Testis (tissue), 3 donors: ENCODE results near the gene MACF1. TPM values are rescaled to one million over a fixed set of nuclear protein-coding genes. Genes with fewer than 3 reads are reported as not detected.
A peak's percentile ranks its signal among the peaks of the same experiment; 100 is the strongest.
"Not testable (repeated sequence)": the region's sequence is repeated elsewhere in the genome, so short reads cannot be mapped to it uniquely, and the experiment has no call there.

ENCODE experiments used
- DNase-seq: peaks from one replicate; pipeline ENCODE4 v3.0.0-alpha.2; 2019
- H3K27ac ChIP-seq, 2 donors: fragments of 200-600 bp; sonication (generic); one replicate each; pipeline ENCODE4 v1.5.1; 2019
- H3K27me3 ChIP-seq: fragments of 200-600 bp; sonication (generic); one replicate; pipeline ENCODE4 v1.5.1; 2019
- H3K36me3 ChIP-seq: fragments of 200-600 bp; sonication (generic); one replicate; pipeline ENCODE4 v1.5.1; 2017; ENCODE audit warnings: low read depth; ENCODE audit errors: missing control alignments
- H3K4me1 ChIP-seq: fragments of 200-600 bp; sonication (generic); one replicate; pipeline ENCODE4 v1.5.1; 2019
- H3K4me3 ChIP-seq, 2 donors: fragments of 200-600 bp; sonication (generic); one replicate each; pipeline ENCODE4 v1.5.1; 2017 to 2019
- H3K9me3 ChIP-seq: fragments of 200-600 bp; sonication (generic); one replicate; pipeline ENCODE4 v1.5.1; 2017
- CTCF ChIP-seq, 3 experiments: fragments of 450-650 bp in 2 of 3; fragments of 200-600 bp in 1 of 3; sonication (generic) in 1 of 3; IDR thresholded peaks; one replicate each; pipeline ENCODE4 v1.5.1; 2016 to 2019; ENCODE audit warnings: antibody characterized with exemption in 3 of 3, mild to moderate bottlenecking in 2 of 3, moderate library complexity in 1 of 3
- POLR2A ChIP-seq: fragments of 450-650 bp; IDR thresholded peaks from one replicate; pipeline ENCODE4 v1.6.1; 2017; ENCODE audit warnings: antibody characterized with exemption, mild to moderate bottlenecking, moderate library complexity
- WGBS, 2 donors: methylation state at CpG; one replicate each; pipeline ENCODE4 v1.1.5; 2018; 5-methylcytosine and 5-hydroxymethylcytosine counted together
- intact Hi-C: fragments of 100-400 bp; cut with DNase I; formaldehyde crosslinking; loops from one replicate; pipeline ENCODE4 v1.15.1; 2023; ENCODE audit warnings: low total_unique reads
- polyA plus RNA-seq: library from polyadenylated mRNA; stranded (reverse); fragments of 350-450 nt; fragmentation: Illumina TruSeq; extraction: RNeasy Lipid Tissue Mini Kit (QIAGEN cat#74804); gene quantifications from one replicate; pipeline ENCODE4 v1.2.3, GENCODE V29; 2014; ENCODE audit warnings: low read depth, low replicate concordance; ENCODE audit not compliant: insufficient read depth
- total RNA-seq, 2 donors: library from RNA; depleted of rRNA; stranded (reverse); fragments of >200 nt; gene quantifications; one replicate each; pipeline ENCODE4 v1.2.3, GENCODE V29; 2016

Gene MACF1
- total and polyA plus RNA-seq, 3 donors from 2014 or later: 136 to 494 (median 422) TPM

GRCh38 chr1:39205102-39205780, 746 bp downstream of the MACF1 start:
- peak overlapping the region; percentile 8 to 27 for H3K4me3 ChIP-seq
- no peaks in the 10 kb centered on the region for H3K36me3 ChIP-seq
- H3K4me1 ChIP-seq: peaks cover 29% of the 10 kb centered on the region
- H3K27me3 ChIP-seq: no peaks in the 10 kb centered on the region
- WGBS, 2 donors: 28 to 33% methylated on average over 4 of the region's 4 CpGs
- H3K27ac ChIP-seq: peak overlapping the region; percentile 87 to 92
- H3K9me3 ChIP-seq: no peaks in the 10 kb centered on the region
- TF ChIP-seq POLR2A (no peak), CTCF (IDR thresholded peaks at IDR 0.05) (no peak)
- intact Hi-C loops: loop anchor here (10.0 kb wide), 1 partner anchor 50 kb away; no protein-coding TSS in a partner anchor
- peak; percentile 36 for DNase-seq

- Histone ChIP-seq H3K27ac (peak overlapping the region; percentile 87 to 92), H3K4me1 (peaks cover 29% of the 10 kb centered on the region), H3K4me3 (peak overlapping the region in 1 of 2 donors; percentile 8), H3K27me3 (no peaks in the 10 kb centered on the region), H3K9me3 (no peaks in the 10 kb centered on the region), H3K36me3 (no peaks in the 10 kb centered on the region)
- WGBS, 2 donors: 29 to 35% methylated on average over 3 of the region's 3 CpGs
- intact Hi-C loops: loop anchor here (10.0 kb wide), 1 partner anchor 49 kb away; no protein-coding TSS in a partner anchor
- DNase-seq: no peak
- TF ChIP-seq CTCF (IDR thresholded peaks at IDR 0.05) (no peak), POLR2A (no peak)
Observed at GRCh38 chr1:39205781-39206464, 1.4 kb downstream of the MACF1 start.

GRCh38 chr1:39208360-39208759, 3.9 kb downstream of the MACF1 start:
- 94 to 96% methylated on average over 12 of the region's 12 CpGs for WGBS, 2 donors
- not testable (repeated sequence) for H3K4me3 ChIP-seq, DNase-seq, H3K9me3 ChIP-seq, H3K27me3 ChIP-seq, H3K27ac ChIP-seq, H3K36me3 ChIP-seq
- intact Hi-C loops: loop anchor here (10.0 kb wide), 1 partner anchor 46 kb away; no protein-coding TSS in a partner anchor
- peaks cover 30% of the 10 kb centered on the region for H3K4me1 ChIP-seq

- no peaks in the 10 kb centered on the region for H3K27me3 ChIP-seq
- H3K27ac ChIP-seq: no peak overlapping the region
- no peak overlapping the region for H3K4me3 ChIP-seq
- intact Hi-C loops: no loop called here
- no peak for DNase-seq
- no peaks in the 10 kb centered on the region for H3K36me3 ChIP-seq
- no peaks in the 10 kb centered on the region for H3K9me3 ChIP-seq
- H3K4me1 ChIP-seq: peaks cover 27% of the 10 kb centered on the region
- no peak for TF ChIP-seq CTCF (IDR thresholded peaks at IDR 0.05)
- no peak for TF ChIP-seq POLR2A
- WGBS, 2 donors: 87 to 96% methylated on average over 3 of the region's 3 CpGs
Observed at GRCh38 chr1:39210649-39211048, 6.2 kb downstream of the MACF1 start.

GRCh38 chr1:39212499-39212898, 8.0 kb downstream of the MACF1 start:
- TF ChIP-seq POLR2A (no peak), CTCF (IDR thresholded peaks at IDR 0.05) (no peak)
- intact Hi-C loops: no loop called here
- no peak overlapping the region for H3K27ac ChIP-seq
- WGBS, 2 donors: 94 to 97% methylated on average over 8 of the region's 8 CpGs
- no peaks in the 10 kb centered on the region for H3K36me3 ChIP-seq
- H3K9me3 ChIP-seq: no peaks in the 10 kb centered on the region
- H3K4me3 ChIP-seq: no peak overlapping the region
- no peaks in the 10 kb centered on the region for H3K27me3 ChIP-seq
- DNase-seq: no peak
- H3K4me1 ChIP-seq: peaks cover 16% of the 10 kb centered on the region
